IMR-90 (cell line): ENCODE measurements around the gene POLR1H. TPM values are rescaled to one million over a fixed set of nuclear protein-coding genes. Genes with fewer than 3 reads are reported as not detected.

Experiments
- ATAC-seq: fragments of 200-7000 bp; cut with Tn5 transposase; 2 replicates; pipeline ENCODE4 v1.9.1; 2020; ENCODE audit warnings: low read depth, mild to moderate bottlenecking, moderate library complexity
- BruUV-seq: library from RNA; stranded (reverse); fragments of 400-500 nt; replicated peaks from 2 replicates; lab custom pipeline; 2021; lab: Mats Ljungman, UMichigan
- CTCF ChIA-PET: fragments of 300-600 bp; formaldehyde crosslinking; extraction: SDS; loops from one replicate; lab custom pipeline; 2021; ENCODE audit warnings: antibody characterized with exemption; lab: Yijun Ruan, JAX
- POLR2A ChIA-PET: fragments of 300-600 bp; sonication (Branson Sonifier 250); formaldehyde crosslinking; loops from one replicate; lab custom pipeline; 2022; ENCODE audit warnings: antibody characterized with exemption; ENCODE audit not compliant: unreplicated experiment; lab: Charles Lee
- DNase-seq: peaks from one replicate; pipeline ENCODE4 v3.0.0; 2013
- H2AFZ ChIP-seq: replicated peaks from 2 replicates; pipeline ENCODE3; 2013; ENCODE audit warnings: low read length, mild to moderate bottlenecking; ENCODE audit not compliant: poor library complexity
- H2AK5ac ChIP-seq: 2 replicates; pipeline ENCODE4 v1.6.1; 2013; ENCODE audit warnings: low read depth, low read length, inconsistent platforms
- H2AK9ac ChIP-seq: replicated peaks from 2 replicates; pipeline ENCODE3; 2013; ENCODE audit warnings: mild to moderate bottlenecking, low read depth, low read length, moderate library complexity; ENCODE audit not compliant: poor library complexity
- H2BK120ac ChIP-seq: 2 replicates; pipeline ENCODE4 v1.6.1; 2013; ENCODE audit warnings: low read depth, low read length, inconsistent platforms
- H2BK15ac ChIP-seq: 3 replicates; pipeline ENCODE4 v1.6.1; 2013; ENCODE audit warnings: low read depth, low read length, inconsistent platforms
- H2BK20ac ChIP-seq: 2 replicates; pipeline ENCODE4 v1.6.1; 2013; ENCODE audit warnings: low read depth, mild to moderate bottlenecking, inconsistent platforms, low read length, moderate library complexity
- H2BK5ac ChIP-seq: 2 replicates; pipeline ENCODE4 v1.6.1; 2013; ENCODE audit warnings: mild to moderate bottlenecking, low read depth, low read length, inconsistent platforms; ENCODE audit not compliant: poor library complexity, severe bottlenecking
- H3K14ac ChIP-seq: replicated peaks from 2 replicates; pipeline ENCODE4 v1.6.1; 2013; ENCODE audit warnings: low read depth, low read length, inconsistent platforms
- H3K18ac ChIP-seq: 2 replicates; pipeline ENCODE4 v1.6.1; 2013; ENCODE audit warnings: low read depth, low read length, control low read depth
- H3K23ac ChIP-seq: 2 replicates; pipeline ENCODE4 v1.6.1; 2013; ENCODE audit warnings: low read depth, low read length, inconsistent platforms
- H3K27ac ChIP-seq: 2 replicates; pipeline ENCODE4 v1.5.1; 2013; ENCODE audit warnings: mild to moderate bottlenecking, control low read depth, low read length; ENCODE audit not compliant: insufficient read depth
- H3K27me3 ChIP-seq: 2 replicates; pipeline ENCODE4 v1.6.1; 2013; ENCODE audit warnings: low read length; ENCODE audit not compliant: control insufficient read depth, insufficient read depth
- H3K36me3 ChIP-seq: 2 replicates; pipeline ENCODE4 v1.6.1; 2013; ENCODE audit warnings: low read length, mixed read lengths; ENCODE audit not compliant: control insufficient read depth, insufficient read depth
- H3K4ac ChIP-seq: 2 replicates; pipeline ENCODE4 v1.6.1; 2013; ENCODE audit warnings: low read depth, low read length, inconsistent platforms
- H3K4me1 ChIP-seq: 2 replicates; pipeline ENCODE4 v1.6.1; 2013; ENCODE audit warnings: low read length, mixed read lengths; ENCODE audit not compliant: control insufficient read depth, insufficient read depth
- H3K4me2 ChIP-seq: 2 replicates; pipeline ENCODE4 v1.6.1; 2013; ENCODE audit warnings: low read depth, mild to moderate bottlenecking, control low read depth, low read length, moderate library complexity
- H3K4me3 ChIP-seq: 2 replicates; pipeline ENCODE4 v1.5.1; 2013; ENCODE audit warnings: low read depth, mild to moderate bottlenecking, control low read depth, low read length, moderate library complexity; ENCODE audit not compliant: insufficient read depth
- H3K56ac ChIP-seq: 2 replicates; pipeline ENCODE4 v1.6.1; 2013; ENCODE audit warnings: low read length, inconsistent platforms; ENCODE audit not compliant: insufficient read depth; ENCODE audit errors: extremely low read depth
- H3K79me1 ChIP-seq, 2 experiments: 2 replicates each; pipeline ENCODE4 v1.6.1; 2013; ENCODE audit warnings: low read length in 2 of 2, inconsistent platforms in 1 of 2, low read depth in 1 of 2
- H3K9ac ChIP-seq: 2 replicates; pipeline ENCODE4 v1.6.1; 2013; ENCODE audit warnings: low read depth, low read length, control low read depth
- H3K9me1 ChIP-seq: 2 replicates; pipeline ENCODE4 v1.6.1; 2013; ENCODE audit warnings: low read length, inconsistent platforms; ENCODE audit not compliant: insufficient read depth
- H3K9me3 ChIP-seq: 2 replicates; pipeline ENCODE4 v1.6.1; 2013; ENCODE audit warnings: low read length; ENCODE audit not compliant: control insufficient read depth, insufficient read depth
- H4K20me1 ChIP-seq: 2 replicates; pipeline ENCODE4 v1.6.1; 2013; ENCODE audit warnings: low read length, inconsistent platforms; ENCODE audit not compliant: insufficient read depth
- H4K5ac ChIP-seq: 2 replicates; pipeline ENCODE4 v1.6.1; 2013; ENCODE audit warnings: mild to moderate bottlenecking, low read depth, low read length, control low read depth
- H4K8ac ChIP-seq, 2 experiments: 2 replicates each; pipeline ENCODE4 v1.6.1; 2013; ENCODE audit warnings: low read depth in 2 of 2, low read length in 2 of 2, control low read depth in 1 of 2, inconsistent platforms in 1 of 2
- H4K91ac ChIP-seq: 2 replicates; pipeline ENCODE4 v1.6.1; 2013; ENCODE audit warnings: low read depth, low read length, inconsistent platforms; ENCODE audit not compliant: insufficient read depth
- CEBPB ChIP-seq: IDR thresholded peaks from 2 replicates; pipeline ENCODE4 v1.6.1; 2012; ENCODE audit warnings: low read depth, low read length, improper control_type of control experiment
- CHD1 ChIP-seq: IDR thresholded peaks from 2 replicates; pipeline ENCODE4 v1.6.1; 2012; ENCODE audit warnings: low read depth, low read length, improper control_type of control experiment
- CTCF ChIP-seq: conservative IDR thresholded peaks from 2 replicates; pipeline ENCODE4 v1.5.1; 2012; ENCODE audit warnings: mild to moderate bottlenecking, low read depth, low read length, improper control_type of control experiment
- ELK1 ChIP-seq: fragments of 150-350 bp; IDR thresholded peaks from 2 replicates; pipeline ENCODE4 v1.6.1; 2016; ENCODE audit warnings: low read depth, mild to moderate bottlenecking, low read length, moderate library complexity, borderline replicate concordance
- FOS ChIP-seq: fragments of 150-350 bp; IDR thresholded peaks from 2 replicates; pipeline ENCODE4 v1.6.1; 2016; ENCODE audit warnings: low read depth, low read length
- MAFK ChIP-seq: IDR thresholded peaks from 2 replicates; pipeline ENCODE4 v1.6.1; 2012; ENCODE audit warnings: low read depth, low read length, improper control_type of control experiment
- MAZ ChIP-seq: IDR thresholded peaks from 2 replicates; pipeline ENCODE4 v1.6.1; 2012; ENCODE audit warnings: low read depth, mild to moderate bottlenecking, low read length, improper control_type of control experiment, moderate library complexity, borderline replicate concordance
- MXI1 ChIP-seq: IDR thresholded peaks from 2 replicates; pipeline ENCODE4 v1.6.1; 2012; ENCODE audit warnings: low read depth, mild to moderate bottlenecking, low read length, moderate library complexity, borderline replicate concordance
- NFE2L2 ChIP-seq: fragments of 150-350 bp; IDR thresholded peaks from 2 replicates; pipeline ENCODE4 v1.6.1; 2016; ENCODE audit warnings: low read depth, mild to moderate bottlenecking, low read length
- POLR2A ChIP-seq: IDR thresholded peaks from 2 replicates; pipeline ENCODE4 v1.6.1; 2012; ENCODE audit warnings: mild to moderate bottlenecking, low read depth, low read length
- RAD21 ChIP-seq: IDR thresholded peaks from 2 replicates; pipeline ENCODE4 v1.6.1; 2012; ENCODE audit warnings: low read length, improper control_type of control experiment
- RFX5 ChIP-seq: IDR thresholded peaks from 2 replicates; pipeline ENCODE4 v1.8.0; 2012; ENCODE audit warnings: low read depth, mild to moderate bottlenecking, low read length, moderate library complexity
- SMC3 ChIP-seq: fragments of 150-350 bp; IDR thresholded peaks from 2 replicates; pipeline ENCODE4 v1.6.1; 2016; ENCODE audit warnings: low read depth, mild to moderate bottlenecking, antibody characterized with exemption, low read length, moderate library complexity
- USF2 ChIP-seq: fragments of 150-350 bp; IDR thresholded peaks from 2 replicates; pipeline ENCODE4 v1.6.1; 2017; ENCODE audit warnings: mild to moderate bottlenecking, antibody characterized with exemption, low read length, low read depth
- WGBS, 2 experiments: methylation state at CpG; one replicate each; pipeline versions ENCODE4 v1.1.5 to v1.1.7; 2013; ENCODE audit warnings: missing lambda C conversion rate in 2 of 2; ENCODE audit not compliant: insufficient read length in 1 of 2; ENCODE audit errors: extremely low coverage in 2 of 2; 5-methylcytosine and 5-hydroxymethylcytosine counted together
- dilution Hi-C: fragments of 300-500 bp; cut with HindIII; formaldehyde crosslinking; loops from one replicate; pipeline ENCODE4 v1.14.3; 2018; ENCODE audit warnings: low sequenced_read_pairs; ENCODE audit not compliant: unreplicated experiment
- in situ Hi-C: fragments of 300-500 bp; cut with MboI; formaldehyde crosslinking; loops from 3 replicates; pipeline ENCODE4 v1.14.3; 2019; ENCODE audit warnings: low sequenced_read_pairs, inconsistent platforms, mixed read lengths
- intact Hi-C: fragments of 100-400 bp; cut with micrococcal nuclease; formaldehyde crosslinking; loops from 2 replicates; pipeline ENCODE4 v1.10.0; 2022
- polyA plus RNA-seq, 3 experiments: library from polyadenylated mRNA; depleted of rRNA; stranded (reverse); fragments of >200 nt; gene quantifications; 2 replicates each; pipeline ENCODE4 v1.2.3, GENCODE V29; 2012; ENCODE audit warnings: low replicate concordance in 1 of 3
- total RNA-seq: library from RNA; depleted of rRNA; stranded (reverse); fragments of >200 nt; gene quantifications from 2 replicates; pipeline ENCODE4 v1.2.3, GENCODE V29; 2012

Gene POLR1H
- total and polyA plus RNA-seq, 2 of the 4 experiments (the other 2 are of a cell fraction): 24.6 to 34.6 TPM

- no TSS peak for BruUV-seq
- Histone ChIP-seq H2BK20ac (no peak overlapping the region), H2AK5ac (no peak overlapping the region), H3K56ac (no peak overlapping the region), H3K4ac (no peak overlapping the region), H3K23ac (no peak overlapping the region), H3K9me3 (no peaks in the 10 kb centered on the region), H3K9me1 (no peaks in the 10 kb centered on the region), H4K8ac (no peak overlapping the region), H4K91ac (no peak overlapping the region), H3K4me1 (no peaks in the 10 kb centered on the region), H3K27me3 (no peaks in the 10 kb centered on the region), H2BK5ac (no peak overlapping the region), H2BK120ac (no peak overlapping the region), H4K5ac (no peak overlapping the region), H3K36me3 (peaks cover 2% of the 10 kb centered on the region; the same call in 1 of the 2 replicates), H3K9ac (no peak overlapping the region), H2BK15ac (no peak overlapping the region), H4K20me1 (no peaks in the 10 kb centered on the region), H3K27ac (no peak overlapping the region), H3K4me3 (no peak overlapping the region), H2AFZ (no peak overlapping the region), H3K18ac (no peak overlapping the region), H3K14ac (no peak overlapping the region), H2AK9ac (no peak overlapping the region), H3K79me1 (no peaks in the 10 kb centered on the region), H3K4me2 (no peak overlapping the region)
- DNase-seq (no peak), ATAC-seq (no peak)
- intact Hi-C loops (no loop called here), dilution Hi-C loops (no loop called here), in situ Hi-C loops (no loop called here)
- ChIA-PET POLR2A (no interaction called here), CTCF (no interaction called here)
- no peak for TF ChIP-seq NFE2L2
- no peak for TF ChIP-seq RFX5
- no peak for TF ChIP-seq ELK1
- TF ChIP-seq CHD1: no peak
- no peak for TF ChIP-seq MXI1
- TF ChIP-seq RAD21: no peak
- TF ChIP-seq FOS: no peak
- TF ChIP-seq CEBPB: no peak
- TF ChIP-seq SMC3: no peak
- TF ChIP-seq CTCF: no peak
- TF ChIP-seq MAZ: no peak
- TF ChIP-seq MAFK: no peak
- no peak for TF ChIP-seq POLR2A
- TF ChIP-seq USF2: no peak
- no CpG with 5 or more reads among the region's 3 CpGs for WGBS, 2 experiments
Measured at GRCh38 chr6:30053682-30054081, 7.4 kb upstream of the POLR1H start.
